Activated CD8-positive, alpha-beta T cell treated with anti-CD3 and anti-CD28 coated beads for 36 hours (primary cell): Measurements from ENCODE around the gene GNB1L. TPM values are rescaled to one million over a fixed set of nuclear protein-coding genes. Genes with fewer than 3 reads are reported as not detected.

Source experiments
- ATAC-seq: fragments of 200-7000 bp; cut with Tn5 transposase; one replicate; pipeline ENCODE4 v1.10.0; 2021; ENCODE audit warnings: mild to moderate bottlenecking, moderate library complexity
- CTCF ChIA-PET: fragments of 350-600 bp; sonication (Branson Sonifier 250); formaldehyde crosslinking; loops from one replicate; lab custom pipeline; 2021; ENCODE audit warnings: antibody characterized with exemption; lab: Charles Lee
- POLR2A ChIA-PET: fragments of 350-600 bp; sonication (Branson Sonifier 250); formaldehyde crosslinking; loops from one replicate; lab custom pipeline; 2021; ENCODE audit warnings: antibody characterized with exemption; lab: Charles Lee
- DNase-seq: peaks from one replicate; pipeline ENCODE4 v3.0.0-alpha.2; 2020
- H3K27ac Mint-ChIP-seq: one replicate; pipeline ENCODE4 v1.8.0; 2021; ENCODE audit warnings: mild to moderate bottlenecking, mixed read lengths
- H3K27me3 Mint-ChIP-seq: one replicate; pipeline ENCODE4 v1.8.0; 2021; ENCODE audit warnings: mixed read lengths
- H3K36me3 Mint-ChIP-seq: one replicate; pipeline ENCODE4 v1.8.0; 2021; ENCODE audit warnings: low read depth, mixed read lengths
- H3K4me1 Mint-ChIP-seq: one replicate; pipeline ENCODE4 v1.8.0; 2021; ENCODE audit warnings: low read depth, mixed read lengths
- H3K4me3 Mint-ChIP-seq: one replicate; pipeline ENCODE4 v1.8.0; 2021; ENCODE audit warnings: mild to moderate bottlenecking, moderate library complexity, mixed read lengths
- H3K9me3 Mint-ChIP-seq: one replicate; pipeline ENCODE4 v1.8.0; 2021; ENCODE audit warnings: mixed read lengths
- CTCF ChIP-seq: fragments of 200-600 bp; IDR thresholded peaks from one replicate; pipeline ENCODE4 v1.8.0; 2022; ENCODE audit warnings: antibody characterized with exemption, mild to moderate bottlenecking
- intact Hi-C: fragments of 100-400 bp; cut with micrococcal nuclease; formaldehyde crosslinking; loops from one replicate; pipeline ENCODE4 v1.10.0; 2022
- total RNA-seq, 2 experiments: library from RNA; stranded (reverse); gene quantifications; one replicate each; pipeline ENCODE4 v1.2.3, GENCODE V29; 2021

Gene GNB1L
- total RNA-seq, 2 experiments from 2014 or later: 16.2 to 17.4 TPM

- ATAC-seq (no peak), DNase-seq (no peak)
- TF ChIP-seq CTCF: no peak
- H3K27me3 Mint-ChIP-seq: peaks cover 53% of the 10 kb centered on the region
- H3K36me3 Mint-ChIP-seq: no peaks in the 10 kb centered on the region
- H3K4me3 Mint-ChIP-seq: no peak overlapping the region
- ChIA-PET POLR2A (no interaction called here), CTCF (interaction anchor here (1.0 to 2.0 kb wide), 3 partner anchors 36 to 144 kb away, joined by 3 to 7 read pairs (median 3); no protein-coding TSS in a partner anchor)
- H3K9me3 Mint-ChIP-seq: no peaks in the 10 kb centered on the region
- no peak overlapping the region for H3K27ac Mint-ChIP-seq
- peaks cover 14% of the 10 kb centered on the region for H3K4me1 Mint-ChIP-seq
- intact Hi-C loops: no loop called here
Observed at GRCh38 chr22:19766240-19766510, 88.5 kb downstream of the GNB1L start.

- ChIA-PET POLR2A (no interaction called here), CTCF (interaction anchor here (1.0 to 2.0 kb wide), 4 partner anchors 35 to 145 kb away, joined by 3 to 7 read pairs (median 4); no protein-coding TSS in a partner anchor)
- ATAC-seq: peak; percentile 13
- no peaks in the 10 kb centered on the region for H3K9me3 Mint-ChIP-seq
- TF ChIP-seq CTCF: no peak
- H3K27ac Mint-ChIP-seq: no peak overlapping the region
- peaks cover 14% of the 10 kb centered on the region for H3K4me1 Mint-ChIP-seq
- intact Hi-C loops: no loop called here
- peak overlapping the region; percentile 55 for H3K4me3 Mint-ChIP-seq
- H3K36me3 Mint-ChIP-seq: no peaks in the 10 kb centered on the region
- DNase-seq: no peak
- peaks cover 53% of the 10 kb centered on the region for H3K27me3 Mint-ChIP-seq
Observed at GRCh38 chr22:19765477-19766239, 89.0 kb downstream of the GNB1L start.

GRCh38 chr22:19764636-19765476, 89.8 kb downstream of the GNB1L start:
- Mint-ChIP-seq H3K4me1 (peaks cover 19% of the 10 kb centered on the region), H3K9me3 (no peaks in the 10 kb centered on the region), H3K27me3 (peaks cover 53% of the 10 kb centered on the region), H3K27ac (no peak overlapping the region), H3K36me3 (no peaks in the 10 kb centered on the region), H3K4me3 (peak overlapping the region; percentile 13)
- intact Hi-C loops: no loop called here
- CTCF ChIA-PET: interaction anchor here (1.3 to 2.0 kb wide), 3 partner anchors 34 to 145 kb away, joined by 5 to 7 read pairs (median 6); partner anchors contain the start of gene GP1BB
- ATAC-seq (no peak), DNase-seq (no peak)
- POLR2A ChIA-PET: interaction anchor here (1.4 kb wide), 1 partner anchor 14 kb away, joined by 3 read pairs; no protein-coding TSS in a partner anchor
- no peak for TF ChIP-seq CTCF

GRCh38 chr22:19764299-19764593, 90.4 kb downstream of the GNB1L start:
- intact Hi-C loops: no loop called here
- DNase-seq (no peak), ATAC-seq (no peak)
- H3K9me3 Mint-ChIP-seq: no peaks in the 10 kb centered on the region
- peaks cover 52% of the 10 kb centered on the region for H3K27me3 Mint-ChIP-seq
- no peak overlapping the region for H3K4me3 Mint-ChIP-seq
- no peak overlapping the region for H3K27ac Mint-ChIP-seq
- CTCF ChIA-PET: interaction anchor here (0.9 to 1.4 kb wide), 3 partner anchors 33 to 146 kb away, joined by 3 to 6 read pairs (median 5); partner anchors contain the start of gene GP1BB
- POLR2A ChIA-PET: interaction anchor here (1.4 kb wide), 1 partner anchor 13 kb away, joined by 3 read pairs; no protein-coding TSS in a partner anchor
- H3K36me3 Mint-ChIP-seq: no peaks in the 10 kb centered on the region
- TF ChIP-seq CTCF: no peak
- peaks cover 24% of the 10 kb centered on the region for H3K4me1 Mint-ChIP-seq
